ENCODE measurements around the gene EPHB1. TPM values are rescaled to one million over a fixed set of nuclear protein-coding genes. Genes with fewer than 3 reads are reported as not detected.

The EPHB1 gene
- 1 to 10 TPM; 1.8 to 3.9 (median 2.8) TPM for polyA plus RNA-seq (ENCODE audit: insufficient read depth in 1 of 5, insufficient read length in 5 of 5, low replicate concordance in 1 of 5)
- long read RNA-seq, donor 1: 0 reads
- long read RNA-seq, donor 2: 0 reads
- long read RNA-seq, donor 3: 0 reads
- long read RNA-seq, donor 4: 0 reads
- long read RNA-seq, donor 5: 0 reads
- long read RNA-seq, donor 6: 0 reads
- long read RNA-seq, donor 7: 0 reads
- long read RNA-seq, donor 8: 0 reads

DNA sequence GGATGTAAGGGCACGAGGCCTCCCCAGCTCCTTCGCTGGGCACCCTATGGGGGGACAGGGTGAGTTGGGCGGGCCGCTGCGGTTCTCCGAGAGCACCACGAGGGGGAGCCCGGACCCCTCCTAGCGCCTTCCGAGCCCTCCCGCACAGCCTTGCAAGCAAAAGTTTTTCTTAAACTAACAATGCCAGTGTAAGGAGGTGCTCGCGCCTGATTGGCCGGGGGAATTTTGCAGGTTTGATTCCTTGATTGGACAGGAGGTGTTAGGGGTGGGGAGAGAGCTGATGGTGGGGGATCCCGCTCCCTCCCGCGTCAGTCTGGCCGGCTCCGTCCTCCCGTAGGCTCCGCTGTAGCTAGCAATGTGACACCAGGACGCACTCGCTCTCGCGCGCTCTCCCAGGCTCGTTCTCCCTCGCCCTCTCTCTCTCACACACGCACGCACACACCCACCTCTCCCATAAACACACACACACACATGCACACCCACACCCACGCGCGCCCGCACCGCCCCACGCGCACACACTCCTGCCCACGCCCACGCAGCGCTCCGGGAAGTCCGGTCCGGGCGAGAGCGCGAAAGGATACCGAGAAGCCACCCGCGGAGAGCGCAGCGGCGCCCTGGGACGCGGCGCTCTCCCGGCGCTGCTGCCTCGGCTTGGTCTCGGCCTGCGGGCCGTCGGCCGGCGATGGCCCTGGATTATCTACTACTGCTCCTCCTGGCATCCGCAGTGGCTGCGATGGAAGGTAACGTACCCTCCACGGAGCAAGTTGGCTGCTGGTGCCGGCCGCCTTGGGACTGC lies at the start of gene EPHB1:
EPHB1 (plus strand) TSS at position 311 of the 796 bp plus-strand sequence.
- peak; percentile 78 to 85 for DNase-seq

GRCh38 chr3:134748698-134749097 lies 46.4 kb upstream of the EPHB1 start:
- no peak for DNase-seq

GRCh38 chr3:134749174-134749573 lies 45.9 kb upstream of the EPHB1 start:
- DNase-seq: no peak

- no peak for DNase-seq
Observed at GRCh38 chr3:134749802-134750553, 45.1 kb upstream of the EPHB1 start.

DNA sequence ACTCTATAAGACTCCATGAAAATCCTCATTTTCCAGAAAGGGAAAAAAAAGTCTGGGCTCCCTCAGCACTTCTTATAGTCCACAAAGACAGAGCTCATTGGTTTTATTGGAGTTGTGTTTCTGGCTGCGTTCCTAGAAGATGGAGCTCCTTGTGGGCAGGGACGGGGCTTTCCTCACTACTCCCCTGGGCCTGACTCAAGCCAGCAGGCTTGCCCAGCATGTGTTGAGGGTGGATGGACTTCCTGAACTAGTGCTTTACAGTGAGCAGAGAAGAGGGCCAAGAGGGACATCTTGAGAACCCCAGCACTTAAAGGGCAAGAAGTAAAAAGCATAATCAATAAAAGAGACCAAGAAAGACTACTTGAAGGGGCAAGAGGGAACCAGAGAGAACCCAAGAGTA lies 43.2 kb upstream of the EPHB1 start:
- DNase-seq: no peak

DNA sequence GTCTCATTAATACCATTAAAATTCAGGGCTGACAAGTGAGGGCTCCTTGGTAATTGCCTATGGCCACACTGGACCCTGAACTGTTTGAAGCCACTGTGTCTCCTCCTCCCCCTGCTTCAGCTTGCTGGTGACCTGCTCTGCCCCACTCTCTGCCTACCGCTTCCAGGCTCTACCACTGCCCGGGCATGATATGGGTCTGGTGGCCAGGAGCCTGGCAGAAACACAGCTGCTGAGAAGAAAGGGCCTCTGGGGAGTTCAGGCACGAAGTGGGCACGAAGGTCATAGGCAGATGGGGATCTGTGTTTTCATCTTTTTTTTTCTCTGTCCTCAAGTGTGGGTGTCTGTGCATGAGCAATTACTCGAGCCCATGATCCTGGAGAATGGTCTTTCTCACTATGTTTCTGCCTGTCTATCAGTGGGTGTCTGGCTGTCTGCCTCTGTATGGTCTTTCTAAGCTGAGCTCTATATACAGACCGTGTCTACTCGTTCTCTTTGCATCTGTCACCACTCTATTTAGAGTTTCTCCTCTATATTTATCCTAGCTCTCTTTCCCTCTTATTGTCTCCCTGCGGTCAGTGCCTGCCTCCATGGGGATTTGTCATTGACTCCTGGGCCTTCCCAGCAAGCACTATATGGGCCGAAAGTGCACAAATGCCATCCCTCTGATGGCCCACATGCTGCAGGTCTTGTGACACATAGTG lies 42.1 kb upstream of the EPHB1 start:
- DNase-seq: no peak

DNA sequence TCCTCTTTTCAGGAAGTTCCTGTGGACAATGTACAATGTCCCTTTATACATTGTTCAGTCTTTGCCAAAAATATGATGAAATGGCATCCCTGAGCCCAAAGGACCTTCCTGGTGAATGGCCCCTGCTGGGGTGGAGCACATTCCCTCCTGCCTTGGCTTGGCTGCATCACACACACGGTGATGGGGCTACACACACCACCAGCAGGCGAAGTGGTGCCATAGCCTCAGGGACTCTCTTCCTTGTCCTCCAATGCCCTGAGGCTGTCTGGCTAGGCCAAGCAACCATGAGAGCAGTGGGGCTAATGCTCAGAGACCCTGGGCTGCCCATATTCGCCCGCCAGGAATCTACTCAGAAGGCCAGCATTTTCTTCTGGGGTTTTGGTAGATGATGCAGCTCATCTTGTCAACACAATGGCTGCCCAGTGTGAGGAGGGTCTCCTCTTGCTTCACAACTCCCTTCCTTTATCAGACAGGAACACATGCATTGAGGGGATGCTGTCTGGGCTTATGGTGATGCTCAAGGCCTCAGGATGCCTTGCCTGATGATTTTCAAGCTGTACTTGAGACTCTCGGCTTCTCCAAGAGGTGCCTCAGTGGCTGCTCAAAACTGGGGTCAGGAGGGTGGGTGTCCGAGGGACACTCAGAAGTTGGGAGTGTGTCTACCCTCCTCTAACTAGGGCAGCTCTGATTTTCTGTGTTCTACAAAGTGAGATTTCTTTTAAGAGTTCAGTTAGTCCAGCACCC lies 40.9 kb upstream of the EPHB1 start:
- no peak for DNase-seq

- DNase-seq: no peak
Observed at GRCh38 chr3:134754768-134755559, 40.1 kb upstream of the EPHB1 start.

GRCh38 chr3:134755821-134756220 lies 39.2 kb upstream of the EPHB1 start:
- no peak for DNase-seq

GRCh38 chr3:134757549-134758069 lies 37.5 kb upstream of the EPHB1 start:
- DNase-seq: no peak

DNA sequence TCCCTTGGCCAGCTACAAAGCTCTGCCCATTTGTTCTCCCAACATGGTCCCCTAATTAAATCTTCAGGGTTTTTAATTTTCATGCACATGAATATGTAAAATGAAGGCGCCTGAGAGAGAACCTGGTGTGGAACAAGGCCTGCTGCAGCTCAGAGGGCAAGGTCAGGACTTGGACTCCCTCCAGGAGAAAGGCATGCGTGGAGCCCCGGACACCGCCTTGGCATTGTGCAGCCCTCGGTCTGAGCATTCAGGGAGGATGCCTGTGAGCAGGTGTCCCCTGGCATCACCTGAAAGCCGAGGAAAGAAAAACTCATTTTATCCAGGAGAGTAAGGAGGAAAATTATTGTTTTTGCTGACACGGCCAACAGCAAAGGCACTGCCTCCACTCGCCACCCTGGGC lies 33.8 kb upstream of the EPHB1 start:
- no peak for DNase-seq

DNA sequence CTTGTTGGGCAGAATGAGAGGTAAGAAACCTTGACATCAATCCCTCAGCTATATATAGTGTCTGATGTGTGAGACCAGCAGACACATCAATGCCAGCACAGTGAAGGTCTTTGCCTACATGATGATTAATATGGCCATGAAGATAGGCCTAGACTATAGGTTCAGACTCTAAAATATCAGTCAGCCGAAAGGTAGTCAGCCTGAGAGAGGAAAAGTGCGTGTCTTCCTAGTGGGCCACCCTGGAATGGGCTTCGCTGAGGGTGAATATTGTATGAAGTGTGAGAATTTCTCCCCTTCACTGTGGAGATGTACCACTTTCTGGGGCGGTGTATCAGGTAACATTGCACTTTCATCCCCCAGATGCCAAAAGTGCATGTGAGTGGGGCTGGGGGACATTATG lies 33.0 kb upstream of the EPHB1 start:
- no peak for DNase-seq

DNA sequence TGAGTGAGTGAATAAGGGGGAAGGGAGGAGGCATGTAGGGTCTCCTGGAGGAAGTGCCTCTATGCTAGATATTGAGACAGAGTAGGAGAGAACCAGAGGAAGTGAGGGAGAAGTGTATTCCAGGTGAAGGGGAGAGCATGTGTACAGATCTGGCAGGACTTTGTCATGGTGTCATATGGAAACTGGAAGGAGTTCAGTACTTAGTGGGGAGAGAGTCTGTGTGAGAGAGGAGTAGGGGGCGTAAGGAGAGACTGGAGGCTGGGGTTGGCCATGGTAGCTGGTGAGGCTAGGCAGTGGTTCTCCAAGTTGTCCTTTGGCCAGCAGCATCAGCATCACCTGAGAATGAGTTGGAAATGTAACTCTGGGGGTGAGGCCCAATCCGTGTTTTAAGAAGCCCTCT lies 29.6 kb upstream of the EPHB1 start:
- no peak for DNase-seq

DNA sequence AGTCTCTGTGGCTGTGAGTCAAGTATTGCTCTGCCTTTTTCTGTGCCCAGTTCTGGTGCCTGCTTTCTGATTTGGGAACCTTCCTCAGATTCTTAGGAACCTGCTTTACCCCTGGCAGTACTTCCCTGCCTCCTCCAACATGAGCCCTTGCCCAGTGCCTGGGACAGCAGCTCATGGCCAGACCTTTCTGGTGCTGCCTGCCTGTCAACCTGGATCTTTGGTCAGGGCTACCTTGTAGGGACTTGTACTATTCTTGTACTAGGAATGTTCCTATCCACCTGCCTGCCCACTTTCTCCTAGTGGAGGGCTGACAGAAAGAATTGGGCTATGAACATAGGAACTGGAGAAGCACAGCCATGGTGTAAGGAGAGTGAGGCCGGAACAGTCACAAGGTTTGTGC lies 28.8 kb upstream of the EPHB1 start:
- no peak for DNase-seq

GRCh38 chr3:134768116-134768515 lies 26.9 kb upstream of the EPHB1 start:
- DNase-seq: no peak

DNA sequence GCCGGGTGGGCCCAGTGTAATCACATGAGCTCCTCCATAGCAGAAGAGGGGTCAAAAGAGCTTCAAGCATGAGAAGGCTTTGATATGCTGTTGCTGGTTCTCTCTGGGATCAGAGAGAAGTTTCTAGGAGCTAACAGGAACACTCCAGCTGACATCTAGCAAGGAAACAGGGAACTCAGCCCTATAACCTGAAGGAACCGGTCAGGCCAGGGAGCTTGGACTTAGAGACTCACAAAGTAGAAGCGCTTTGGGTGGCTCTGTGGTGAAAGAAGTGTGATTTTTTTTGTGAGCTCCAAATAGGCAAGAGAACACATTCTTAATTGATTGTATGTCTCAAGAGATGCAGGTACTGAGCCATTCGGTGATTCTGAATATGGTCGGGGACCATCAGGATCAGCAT lies 26.2 kb upstream of the EPHB1 start:
- no peak for DNase-seq

- no peak for DNase-seq
Observed at GRCh38 chr3:134769287-134769868, 25.7 kb upstream of the EPHB1 start.

DNA sequence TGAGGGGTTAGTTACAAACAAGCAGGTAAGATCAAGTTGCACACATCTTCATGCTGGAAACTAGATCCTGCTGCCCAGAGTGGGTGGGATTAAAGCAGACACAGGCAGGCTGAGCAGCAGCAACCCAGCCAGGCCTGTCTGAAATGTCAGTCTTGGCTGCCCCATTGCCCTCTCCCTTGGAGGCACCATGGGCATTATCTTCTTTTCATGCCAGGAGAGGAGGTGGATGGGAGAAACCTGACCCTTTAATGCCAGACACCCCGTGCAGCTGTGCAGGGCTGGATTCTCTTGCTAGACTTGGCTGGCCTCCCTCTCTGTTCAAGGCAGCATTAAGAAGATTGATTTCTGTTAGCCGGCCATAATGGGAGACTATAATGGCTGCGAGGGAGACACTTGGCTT lies 23.0 kb upstream of the EPHB1 start:
- no peak for DNase-seq

DNA sequence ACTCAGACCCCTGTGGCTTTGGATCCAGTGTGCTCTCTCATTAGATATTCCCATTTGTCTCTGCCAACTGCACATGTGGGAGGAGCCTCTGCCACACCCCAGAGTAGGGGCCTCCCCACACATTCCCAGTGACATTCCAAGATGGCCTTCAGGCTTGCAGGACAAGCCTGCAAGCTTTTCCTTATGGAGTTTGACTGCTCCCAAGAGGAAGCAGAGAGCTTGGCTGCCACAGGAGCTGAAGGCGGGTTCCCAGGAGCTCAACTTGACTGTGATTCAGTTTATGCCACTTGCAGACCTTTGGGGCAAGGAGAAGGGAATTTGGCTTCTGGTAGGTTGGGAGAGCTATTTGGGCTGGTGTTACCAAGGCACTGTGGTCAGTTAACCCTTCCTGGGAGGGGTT lies 22.5 kb upstream of the EPHB1 start:
- no peak for DNase-seq

DNA sequence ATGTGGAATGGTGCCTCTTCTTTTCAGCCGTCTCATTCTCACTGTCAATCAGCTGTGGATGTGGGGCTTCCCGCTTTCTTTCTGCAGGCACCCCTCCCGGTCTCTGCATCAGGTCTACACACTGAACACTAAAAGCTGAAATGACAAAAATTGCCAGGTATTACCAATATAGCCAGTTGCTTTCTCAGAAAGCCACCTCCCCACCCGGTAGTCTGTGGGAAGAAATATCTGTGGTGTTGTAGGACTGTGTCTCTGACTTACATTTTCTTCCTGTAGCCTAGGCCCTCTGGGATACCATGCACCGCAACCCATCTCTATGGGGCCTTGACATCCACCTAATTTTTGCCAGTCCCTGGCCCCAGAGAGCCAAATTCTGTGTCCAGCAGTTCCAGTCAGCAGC lies 19.2 kb upstream of the EPHB1 start:
- no peak for DNase-seq

Data from right lung (tissue), 10 donors.